Adrenal gland (tissue), 5 donors: Measurements from ENCODE around the gene MOB3B.

Experiments
- CTCF ChIP-seq, 6 experiments: fragments of 450-650 bp in 4 of 6; fragments of 200-600 bp in 2 of 6; sonication (generic) in 1 of 6; IDR thresholded peaks; 1 replicate in 5 of 6; 2 replicates in 1 of 6; pipeline versions ENCODE4 v1.5.1 to v1.8.0; 2016 to 2021; ENCODE audit warnings: antibody characterized with exemption in 6 of 6, mild to moderate bottlenecking in 2 of 6, moderate library complexity in 1 of 6
- POLR2A ChIP-seq, 2 donors: fragments of 450-650 bp; IDR thresholded peaks; one replicate each; pipeline ENCODE4 v1.6.1; 2017; ENCODE audit warnings: antibody characterized with exemption in 2 of 2, mild to moderate bottlenecking in 2 of 2, moderate library complexity in 1 of 2
- donor health status: DM: no; HTN: no; CAD: no.

DNA sequence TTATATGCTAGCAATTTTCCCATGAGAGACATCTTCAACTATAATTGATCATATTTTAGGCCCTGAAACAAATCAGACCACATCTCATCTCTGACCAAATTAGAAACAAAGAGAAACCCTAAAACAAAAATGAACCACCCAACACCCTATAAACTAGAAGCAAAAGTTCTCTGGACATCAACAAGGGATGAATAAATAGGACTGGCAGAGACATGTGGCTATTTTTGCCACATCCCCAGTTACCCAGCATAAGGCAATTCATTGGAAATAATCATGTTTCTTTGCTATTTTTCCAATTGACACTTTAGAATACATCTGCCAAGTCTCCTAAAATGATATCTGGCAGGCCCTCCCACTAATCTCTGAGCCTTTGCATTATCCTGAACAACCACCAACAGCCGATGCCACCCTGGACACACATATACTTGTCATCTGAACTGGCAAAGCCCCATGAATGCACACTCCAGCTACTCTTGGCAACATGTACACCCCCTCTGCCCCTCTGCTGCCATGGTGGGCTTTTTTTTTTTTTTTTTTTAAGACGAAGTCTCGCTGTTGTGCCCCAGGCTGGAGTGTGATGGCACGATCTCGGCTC, 179.1 kb downstream of the MOB3B start:
- TF ChIP-seq CTCF (IDR thresholded peaks at IDR 0.05) (no peak), POLR2A (IDR thresholded peaks at IDR 0.05) (no peak)
